NCI-H1417 (cell line): ENCODE results near the gene ROBO1.
A peak's percentile ranks its signal among the peaks of the same experiment; 100 is the strongest.
"Not testable (repeated sequence)": the region's sequence is repeated elsewhere in the genome, so short reads cannot be mapped to it uniquely, and the experiment has no call there.

ENCODE experiments used
- DNase-seq, 3 experiments: peaks; one replicate each; lab custom pipeline; 2025; lab: John Stamatoyannopoulos, UW

The ROBO1 gene

DNA sequence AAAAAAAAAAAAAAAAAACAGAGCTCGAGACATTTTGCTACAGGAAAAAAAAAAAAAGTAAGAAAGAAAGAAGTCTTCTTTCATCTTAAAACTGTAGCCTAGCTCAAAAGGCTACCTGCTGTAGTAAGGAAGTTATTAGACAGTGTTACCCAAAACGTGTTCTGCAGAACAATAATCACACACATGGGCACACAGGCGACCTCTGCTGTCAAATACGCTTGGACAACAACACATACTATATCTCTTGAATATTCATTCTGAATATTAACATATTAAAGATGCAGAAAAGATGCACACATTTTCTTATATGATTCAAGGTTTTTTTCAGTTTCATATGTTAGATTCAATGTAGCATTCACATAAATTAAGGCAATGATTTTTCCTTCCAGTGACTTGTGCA, 215.8 kb downstream of the ROBO1 start:
- DNase-seq: no peak

DNA sequence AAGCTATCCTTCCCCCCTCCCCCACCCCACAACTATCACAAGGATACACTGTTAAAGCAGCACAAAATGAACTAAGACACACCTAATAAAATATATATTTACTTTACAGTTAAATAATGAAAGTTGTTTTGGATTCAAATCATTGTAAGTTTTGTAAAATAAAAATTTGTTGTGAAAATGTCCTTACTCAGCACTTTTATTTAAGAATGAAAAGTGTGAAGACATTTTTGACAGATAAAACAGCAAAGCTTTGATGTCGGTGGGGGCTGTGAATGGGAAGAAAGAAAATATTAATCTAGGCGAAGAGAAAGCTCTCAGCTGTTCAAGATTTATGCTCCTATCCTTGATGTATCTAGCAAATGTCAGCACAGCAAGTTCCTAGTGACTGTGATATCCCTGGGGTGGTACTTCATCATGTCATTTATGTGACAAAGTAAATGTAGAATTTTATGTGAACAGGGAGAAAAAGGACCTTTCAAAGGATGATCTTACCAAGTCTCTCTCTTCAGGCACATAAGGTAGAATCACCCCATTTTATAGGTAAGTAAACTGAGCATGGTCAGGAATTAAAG, 216.4 kb downstream of the ROBO1 start:
- DNase-seq: no peak

DNA sequence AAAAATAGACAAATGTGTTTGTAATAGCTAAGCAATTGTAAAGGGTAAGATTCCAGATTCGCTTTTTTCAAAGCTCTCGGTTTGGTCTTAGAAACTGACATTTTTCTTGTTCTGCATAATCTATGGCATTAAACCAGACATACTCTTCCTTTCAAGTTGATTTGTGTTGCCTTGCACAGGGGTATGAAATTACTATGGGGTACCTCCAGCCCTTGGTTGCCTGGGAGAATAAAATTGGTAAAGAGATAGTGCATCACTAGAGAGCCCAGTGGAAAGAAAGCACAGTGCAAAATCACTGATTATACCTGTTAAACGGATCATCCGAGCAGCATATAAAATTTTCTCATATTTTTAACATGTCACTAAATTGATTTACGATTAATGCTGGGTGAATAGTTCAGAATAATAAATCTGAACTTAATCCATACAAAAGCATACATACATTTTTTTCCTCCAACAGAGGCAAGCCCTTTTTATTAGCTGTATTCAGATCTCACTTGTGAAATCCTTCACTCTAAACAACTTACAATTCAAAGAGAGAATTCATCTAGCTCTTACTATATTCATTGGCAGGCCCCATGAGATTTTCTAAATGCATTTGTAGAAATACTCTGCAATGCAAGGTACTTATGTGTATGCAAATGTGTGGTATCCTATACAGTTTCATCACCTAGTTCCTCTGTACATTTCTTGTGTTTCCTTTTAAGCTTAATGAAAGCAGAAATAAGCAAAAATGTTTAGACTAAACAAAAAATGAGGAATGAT, 224.4 kb downstream of the ROBO1 start:
- DNase-seq: no peak

DNA sequence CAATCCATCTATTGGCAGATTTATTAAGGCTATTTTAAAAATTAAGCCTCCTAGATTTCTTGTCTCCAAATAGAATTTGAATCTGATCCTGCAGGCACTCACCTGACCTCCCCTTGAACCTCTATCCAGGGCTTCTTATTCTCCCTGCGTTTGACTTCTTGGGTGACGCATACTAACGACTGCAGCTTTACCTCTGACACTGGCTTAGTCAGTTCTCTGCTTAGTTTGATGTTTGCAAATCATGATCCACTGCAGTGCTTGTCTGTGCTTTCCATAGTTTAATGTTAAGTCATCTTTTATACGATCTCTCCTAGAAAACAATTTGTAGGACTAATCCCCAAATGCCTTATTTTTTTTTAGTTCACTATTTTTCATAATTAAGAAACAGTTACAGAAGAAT, 233.1 kb downstream of the ROBO1 start:
- DNase-seq: no peak

DNA sequence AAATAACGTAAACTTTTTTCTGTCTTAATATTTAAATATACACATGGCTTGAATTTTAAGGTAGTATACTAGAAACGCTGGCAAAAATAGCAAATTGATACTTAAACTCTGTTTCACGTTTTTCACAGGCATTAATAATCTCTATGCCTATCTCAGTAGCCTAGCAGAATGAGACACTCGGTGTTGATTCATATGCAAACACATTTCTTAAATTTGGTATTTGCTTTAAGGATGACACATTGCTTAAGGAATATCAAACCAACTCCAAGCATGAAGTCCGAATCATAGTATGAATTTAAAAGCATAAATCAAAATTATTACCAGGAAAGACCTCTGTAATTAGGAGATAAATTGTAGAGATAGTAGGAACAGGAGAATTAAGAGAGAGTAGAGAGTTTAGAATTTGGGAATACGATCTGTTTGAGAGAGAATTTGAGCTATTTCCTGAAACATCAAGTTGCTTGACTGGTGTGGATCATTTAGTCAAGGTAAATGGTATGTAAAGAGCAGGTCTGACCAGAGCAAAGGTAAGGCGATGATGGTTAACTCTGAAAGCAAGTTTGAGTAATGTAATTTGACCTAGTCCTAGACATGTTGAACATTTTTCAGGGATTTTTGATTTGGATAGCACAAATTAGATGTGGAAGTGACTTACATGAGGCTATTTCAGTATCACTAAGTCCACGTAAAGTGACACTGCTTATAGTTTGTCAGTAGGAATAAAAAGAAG, 236.1 kb downstream of the ROBO1 start:
- no peak for DNase-seq

DNA sequence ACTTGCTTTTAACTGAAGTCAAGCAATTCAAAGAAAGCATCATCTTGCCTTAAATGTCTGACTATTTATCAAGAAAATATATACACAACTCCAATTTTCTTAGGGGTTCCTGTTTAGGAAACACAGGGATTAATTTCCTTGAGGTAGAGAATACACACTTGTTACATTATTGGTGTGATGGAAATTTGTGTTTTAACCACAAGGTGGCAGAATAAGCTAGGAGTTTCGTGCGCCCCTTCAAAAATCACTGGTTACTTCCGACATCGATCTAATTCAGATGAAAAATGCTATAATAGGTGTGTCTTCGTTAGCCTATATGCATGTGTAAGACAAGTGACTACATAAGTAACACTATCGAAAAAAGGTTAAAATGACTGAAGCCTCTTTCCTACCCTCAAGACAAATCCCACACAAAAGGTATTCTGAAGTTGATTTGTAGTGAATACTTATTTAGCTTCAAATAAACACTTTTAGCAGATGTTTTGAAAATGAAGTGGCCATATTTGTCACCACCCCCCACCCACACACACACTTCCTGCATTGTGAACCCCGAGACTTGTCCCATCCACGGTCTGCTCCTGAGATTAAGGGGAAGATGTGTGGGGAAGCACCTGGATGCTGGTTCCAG, 246.5 kb downstream of the ROBO1 start:
- DNase-seq: peak; percentile 49 to 80 (median 50)

DNA sequence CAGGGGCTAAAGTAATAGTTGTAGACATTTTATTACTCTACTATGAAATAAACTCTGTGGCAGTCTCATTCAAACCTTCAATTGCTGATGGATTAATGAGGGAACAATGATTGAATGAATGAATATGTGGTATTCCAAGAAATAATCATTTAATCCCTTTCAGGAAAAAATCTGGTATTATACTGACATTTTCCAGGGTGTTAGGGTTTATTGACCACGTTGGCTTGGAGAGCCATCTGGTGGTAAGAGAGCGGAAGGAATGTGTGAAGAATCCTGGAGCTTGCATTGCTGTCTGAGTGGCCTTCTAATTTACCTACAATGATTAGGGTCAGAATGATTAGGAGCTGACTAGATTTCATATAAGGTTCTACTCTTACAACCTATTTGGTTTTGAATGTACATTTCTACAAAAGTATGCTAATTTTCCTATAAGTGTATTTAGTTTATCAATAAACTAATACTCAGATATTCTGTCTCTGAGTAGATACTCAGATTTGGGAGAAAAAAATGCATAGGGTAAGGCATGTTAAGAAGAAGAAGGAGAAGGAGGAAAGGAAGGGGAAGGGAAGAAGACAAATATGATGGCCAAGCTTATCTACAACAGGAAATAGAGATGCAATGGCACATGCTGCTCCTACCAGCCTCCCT, 249.9 kb downstream of the ROBO1 start:
- DNase-seq: peak in 2 of 3 experiments; percentile 10 to 60

DNA sequence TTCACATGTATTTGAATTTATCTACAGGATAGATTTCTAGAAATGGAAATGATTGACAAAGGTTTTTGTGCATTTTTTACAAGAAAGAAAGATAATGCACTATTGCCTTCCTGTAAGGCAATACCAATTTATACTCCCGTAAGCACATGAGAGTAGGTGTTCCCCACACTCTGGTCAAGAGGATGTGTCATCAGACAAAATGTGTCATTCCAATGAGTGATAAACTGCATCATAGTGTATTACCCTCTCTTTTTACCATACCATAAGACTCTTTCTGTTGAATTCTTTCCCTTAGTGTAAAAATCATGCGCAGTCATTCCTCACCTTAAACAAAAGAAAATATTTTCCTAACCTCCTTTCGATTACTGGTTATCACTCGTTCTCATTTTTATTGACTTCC, 251.0 kb downstream of the ROBO1 start:
- DNase-seq: no peak

DNA sequence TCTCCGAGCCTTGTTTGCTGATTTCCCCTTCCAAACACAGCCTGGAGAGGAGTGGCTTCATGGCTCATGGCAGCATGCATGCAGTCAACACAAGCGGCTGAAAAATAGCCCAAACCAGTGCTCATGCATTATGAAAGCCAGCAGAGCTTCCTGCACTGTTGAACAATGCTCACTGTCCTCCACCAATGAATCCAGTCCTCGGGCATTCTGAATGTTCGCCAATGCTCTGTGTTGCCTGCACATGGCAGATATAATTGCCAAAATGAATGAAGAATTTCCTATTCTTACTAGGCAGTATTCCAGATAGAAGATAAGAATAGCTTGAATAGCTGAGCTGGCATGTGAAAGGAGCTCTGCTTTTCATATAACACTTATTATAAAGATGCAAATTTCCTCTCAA, 252.7 kb downstream of the ROBO1 start:
- DNase-seq: no peak

DNA sequence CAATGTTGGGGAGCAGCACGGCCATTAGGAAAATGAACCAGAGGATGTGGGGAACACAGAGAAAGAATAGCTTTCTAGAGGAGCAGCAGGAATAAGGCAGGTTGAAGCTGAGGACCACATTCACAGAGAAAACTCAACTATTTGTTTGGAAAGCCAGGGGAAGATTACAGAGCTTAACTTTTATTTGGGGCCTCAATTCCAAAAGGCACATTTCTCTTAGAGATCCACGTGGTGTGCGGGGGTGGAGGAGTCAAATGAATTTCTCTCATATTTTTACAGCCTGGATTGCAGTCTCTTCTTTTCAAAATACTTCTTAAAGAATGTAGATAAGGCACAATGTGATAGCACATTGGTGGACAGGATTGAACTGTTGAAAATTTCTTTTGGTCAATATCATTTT, 253.7 kb downstream of the ROBO1 start:
- no peak for DNase-seq

DNA sequence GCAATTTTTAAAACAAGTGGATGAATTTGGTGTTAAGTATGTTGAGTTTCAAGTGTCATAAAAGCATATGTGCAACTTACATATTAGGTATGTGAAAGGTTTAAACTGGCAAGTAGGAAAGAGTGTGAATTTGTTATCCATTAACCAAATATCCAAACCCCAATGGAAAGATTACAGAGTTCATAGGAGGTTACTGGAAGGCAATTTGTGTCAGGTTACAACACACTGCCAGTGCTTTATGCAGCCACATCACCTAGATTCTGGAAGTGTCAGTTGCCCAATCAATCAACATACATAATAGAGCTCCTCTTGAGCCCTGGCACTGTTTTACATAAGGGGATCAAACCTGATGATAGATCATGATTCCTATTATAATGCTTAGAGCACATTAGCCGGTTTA, 261.0 kb downstream of the ROBO1 start:
- DNase-seq: peak in 1 of 3 experiments; percentile 1

DNA sequence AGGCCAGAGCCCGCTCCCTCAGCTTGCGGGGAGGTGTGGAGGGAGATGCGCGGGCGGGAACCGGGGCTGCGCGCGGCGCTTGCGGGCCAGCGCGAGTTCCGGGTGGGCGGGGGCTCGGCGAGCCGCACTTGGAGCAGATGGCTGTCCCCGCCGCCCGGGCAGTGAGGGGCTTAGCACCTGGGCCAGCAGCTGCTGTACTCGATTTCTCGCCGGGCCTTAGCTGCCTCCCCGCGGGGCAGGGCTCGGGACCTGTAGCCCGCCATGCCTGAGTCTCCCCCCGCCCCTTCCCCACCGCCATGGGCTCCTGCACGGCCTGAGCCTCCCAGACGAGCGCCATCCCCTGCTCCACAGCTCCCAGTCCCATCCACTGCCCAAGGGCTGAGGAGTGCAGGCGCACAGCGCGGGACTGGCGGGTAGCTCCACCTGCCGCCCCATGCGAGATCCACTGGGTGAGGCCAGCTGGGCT, 265.5 kb downstream of the ROBO1 start:
- DNase-seq: not testable (repeated sequence)

DNA sequence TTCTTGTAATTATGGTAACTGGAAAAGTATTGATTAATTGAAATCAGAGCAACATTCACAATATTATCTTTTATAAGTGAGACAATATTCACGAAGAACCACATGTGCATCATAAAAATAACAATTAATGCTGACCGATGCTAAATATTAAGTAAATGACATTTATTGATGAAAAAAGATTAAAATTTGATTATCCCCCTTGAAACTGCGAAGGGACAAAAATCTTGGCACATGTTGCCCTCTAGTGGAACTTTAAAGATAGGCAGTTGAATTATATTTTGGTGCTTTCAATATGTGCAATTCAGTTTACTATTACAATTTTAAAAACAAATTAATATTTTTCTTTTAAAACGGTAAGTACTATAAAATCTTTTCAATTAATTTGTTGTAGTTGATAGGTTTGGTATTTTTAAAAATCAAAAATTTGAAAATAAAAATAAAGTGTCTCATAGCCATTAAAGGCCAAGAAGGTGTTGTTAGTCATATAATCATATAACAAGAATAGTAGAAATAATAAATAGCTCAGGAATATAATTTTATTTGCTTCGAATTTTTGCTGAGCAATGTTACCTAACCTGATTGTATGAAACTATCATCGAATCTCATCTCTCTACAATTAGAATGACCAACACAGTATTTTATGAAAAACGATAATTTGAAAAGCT, 270.2 kb downstream of the ROBO1 start:
- peak in 1 of 3 experiments; percentile 27 for DNase-seq

DNA sequence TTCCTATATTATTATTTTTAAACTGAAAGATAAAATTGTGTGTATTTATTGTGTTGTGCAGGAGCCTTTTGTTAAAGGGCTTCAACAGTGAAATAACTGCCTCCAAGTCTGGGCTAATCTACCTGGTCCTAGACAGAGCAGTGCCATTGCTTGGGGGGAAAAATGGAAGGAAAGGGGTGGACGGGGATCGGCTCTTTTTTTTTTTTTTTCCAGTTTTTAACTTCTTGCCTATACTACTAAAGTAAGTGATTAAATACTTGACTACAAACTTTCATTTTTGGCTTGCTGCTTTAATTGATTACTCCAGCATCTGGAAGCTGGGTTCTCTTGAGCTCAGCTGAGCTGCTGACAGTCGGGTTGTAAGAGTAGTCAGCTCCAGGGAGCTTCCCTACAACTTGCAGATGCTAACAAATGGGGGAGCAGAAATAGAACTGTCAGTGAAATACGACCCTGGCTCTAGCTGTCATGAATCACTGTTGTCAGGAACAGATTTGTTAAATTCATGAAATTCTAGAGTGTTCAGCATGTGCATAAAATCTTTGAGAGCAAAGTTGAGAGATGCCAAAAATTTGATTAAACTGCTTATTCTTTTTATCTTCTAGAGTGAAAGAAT, 276.7 kb downstream of the ROBO1 start:
- DNase-seq: no peak

DNA sequence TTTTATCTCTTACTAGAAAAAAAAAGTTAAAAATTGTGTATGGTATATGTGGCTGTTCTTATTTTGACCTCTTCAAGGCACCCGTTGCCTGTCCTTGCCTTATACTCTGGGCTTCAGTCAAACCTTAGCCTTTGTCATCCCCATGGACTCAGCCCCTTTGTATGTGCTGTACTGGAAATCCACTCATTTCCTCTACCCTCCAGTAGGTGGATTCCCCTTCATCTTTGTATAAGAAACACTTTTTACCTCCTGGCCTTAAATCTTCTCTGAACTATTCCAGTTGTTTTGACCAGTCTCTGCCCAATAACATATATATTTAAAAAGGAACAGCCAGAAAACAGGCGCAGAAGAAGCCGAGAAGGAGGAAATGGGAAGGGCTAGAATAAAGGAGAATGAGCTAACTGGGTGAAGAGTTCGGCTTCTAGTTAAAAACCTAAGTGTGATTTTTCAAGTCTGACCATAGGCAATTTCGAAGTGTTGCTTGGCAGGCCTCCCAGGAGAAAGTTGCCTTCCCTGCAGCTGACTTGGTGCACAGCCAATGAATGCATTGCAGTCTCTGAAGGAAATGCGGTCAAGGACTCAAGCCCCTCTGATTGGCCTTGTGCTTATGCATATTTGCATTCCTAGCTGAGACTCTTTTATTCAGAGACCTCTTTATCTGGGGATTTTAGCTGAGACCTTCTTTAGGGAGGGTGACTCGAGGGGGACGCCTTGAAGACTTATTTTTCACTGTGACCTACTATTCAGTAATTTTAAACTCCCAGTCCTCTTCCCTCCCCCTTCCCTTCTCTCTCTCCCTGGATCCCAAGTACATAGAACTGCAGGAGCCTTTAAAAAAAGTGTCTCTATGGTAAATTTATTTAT, 277.4 kb downstream of the ROBO1 start:
- no peak for DNase-seq

DNA sequence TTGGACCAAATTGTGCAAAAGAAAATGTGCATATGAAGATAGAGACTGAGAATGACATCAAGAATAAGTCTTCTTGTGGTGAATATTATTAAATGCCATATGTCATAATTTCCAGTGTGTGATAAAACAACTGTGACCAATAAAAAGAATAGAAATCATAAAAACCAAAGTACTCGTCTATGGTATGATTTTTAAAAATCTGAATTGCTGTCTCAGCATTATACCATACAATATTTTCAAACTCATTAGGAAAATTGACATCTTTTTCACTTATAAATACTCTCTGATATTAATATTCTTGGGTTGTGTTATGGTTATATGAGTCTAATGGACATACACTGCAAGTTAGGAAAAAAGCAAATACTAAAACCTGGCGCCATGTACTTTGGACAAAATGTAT, 279.4 kb downstream of the ROBO1 start:
- DNase-seq: no peak

DNA sequence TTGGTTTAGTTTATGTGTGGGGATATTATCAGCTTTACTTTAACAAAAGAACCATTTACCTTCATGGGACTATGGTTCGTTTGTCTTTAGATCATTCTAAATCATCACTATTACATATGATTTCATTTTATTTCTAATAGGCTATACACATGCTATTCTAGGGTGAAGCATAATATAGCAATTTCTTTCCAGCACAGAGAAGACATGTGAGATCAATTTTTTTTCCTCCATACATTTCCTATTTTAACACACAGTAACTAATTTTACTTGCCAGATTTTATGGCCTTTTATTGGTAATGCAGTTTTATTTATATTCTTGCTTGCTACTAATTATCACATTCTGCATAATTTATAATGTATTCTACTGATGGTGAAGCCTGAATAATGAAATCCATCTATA, 287.1 kb downstream of the ROBO1 start:
- DNase-seq: no peak

DNA sequence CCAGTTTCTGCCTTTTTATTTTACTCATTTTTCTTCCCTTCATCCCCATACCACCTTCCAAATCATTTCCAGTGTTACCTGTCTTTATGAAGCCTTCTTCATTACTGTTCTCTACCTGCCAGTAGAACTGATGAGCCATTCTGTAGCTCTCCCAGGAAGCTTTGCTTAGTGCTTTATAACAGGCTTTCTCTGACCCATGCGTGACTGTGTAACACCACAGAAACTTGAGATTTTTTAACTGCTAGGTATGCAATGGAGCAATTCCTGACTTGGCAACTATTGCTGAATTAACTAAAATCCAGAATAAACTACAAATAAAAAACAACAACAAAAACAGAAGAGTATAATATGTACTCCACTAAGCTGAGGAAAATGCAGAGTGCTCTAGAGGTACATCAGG, 289.2 kb downstream of the ROBO1 start:
- no peak for DNase-seq

DNA sequence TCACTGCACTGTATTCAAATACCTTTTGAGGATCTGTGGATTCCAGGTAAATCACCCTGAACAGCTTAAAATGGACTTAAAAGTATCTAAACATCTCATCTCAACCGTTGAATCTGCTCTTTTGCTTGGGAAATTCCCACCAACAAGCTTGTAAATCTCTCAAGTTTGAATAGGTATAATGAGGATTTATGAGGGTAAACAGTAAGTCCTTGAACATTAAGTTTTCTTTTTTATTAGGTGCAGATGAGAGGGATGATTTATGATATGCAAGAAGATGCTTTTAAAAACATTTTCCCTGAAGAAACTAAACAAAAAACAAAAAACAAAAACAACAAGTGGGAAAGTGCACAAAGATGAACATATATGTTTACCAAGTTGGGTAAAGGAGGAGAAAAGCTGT, 290.6 kb downstream of the ROBO1 start:
- peak; percentile 9 to 76 (median 60) for DNase-seq

DNA sequence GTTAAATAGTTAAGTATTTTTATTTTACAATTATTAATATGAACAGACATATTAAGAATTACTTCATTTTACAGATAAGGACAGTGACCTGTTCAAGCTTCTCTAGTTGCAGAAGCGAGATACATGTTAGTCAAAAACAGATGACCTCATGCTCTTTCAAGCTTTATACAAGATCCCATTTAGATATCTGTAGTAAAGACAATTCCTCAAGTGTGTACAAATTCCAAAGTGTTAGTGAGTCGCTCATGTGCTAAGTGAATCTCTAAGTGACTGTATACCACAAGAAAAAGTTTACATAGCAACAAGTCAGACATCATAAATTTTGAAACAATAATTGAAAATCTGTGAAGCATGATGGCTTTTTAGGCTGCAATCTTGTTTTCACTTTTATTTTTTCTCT, 293.8 kb downstream of the ROBO1 start:
- peak in 1 of 3 experiments; percentile 39 for DNase-seq
